Adrenal gland (tissue), 12 donors: Measurements from ENCODE around the gene TBRG4. TPM values are rescaled to one million over a fixed set of nuclear protein-coding genes. Genes with fewer than 3 reads are reported as not detected.
A peak's percentile ranks its signal among the peaks of the same experiment; 100 is the strongest.

Experiments used
- DNase-seq, 7 donors: peaks; one replicate each; pipeline ENCODE4 v3.0.0-alpha.2; 2019 to 2020
- H3K27ac ChIP-seq, 5 donors: fragments of 200-600 bp; sonication (generic) in 4 of 5; 1 replicate in 3 of 5; 2 replicates in 2 of 5; pipeline versions ENCODE4 v1.5.1 to v1.8.0; 2016 to 2020; ENCODE audit warnings: mild to moderate bottlenecking in 1 of 5
- H3K27me3 ChIP-seq: fragments of 200-600 bp; 2 replicates; pipeline ENCODE4 v1.8.0; 2021
- H3K36me3 ChIP-seq, 2 donors: fragments of 200-600 bp; replicated peaks in 1 of 2; 1 replicate in 1 of 2; 2 replicates in 1 of 2; pipeline versions ENCODE4 v1.5.1 to v1.8.0; 2018 to 2022
- H3K4me1 ChIP-seq, 2 donors: fragments of 200-600 bp; replicated peaks in 1 of 2; 1 replicate in 1 of 2; 2 replicates in 1 of 2; pipeline versions ENCODE4 v1.5.1 to v1.8.0; 2018 to 2021
- H3K4me3 ChIP-seq, 4 donors: fragments of 200-600 bp; sonication (generic) in 3 of 4; one replicate each; pipeline ENCODE4 v1.5.1; 2016 to 2018
- H3K9me3 ChIP-seq, 3 donors: fragments of 200-600 bp; sonication (generic) in 1 of 3; replicated peaks in 1 of 3; 1 replicate in 2 of 3; 2 replicates in 1 of 3; pipeline versions ENCODE4 v1.5.1 to v1.8.0; 2016 to 2021
- POLR2A ChIP-seq, 2 donors: fragments of 450-650 bp; IDR thresholded peaks; one replicate each; pipeline ENCODE4 v1.6.1; 2017; ENCODE audit warnings: antibody characterized with exemption in 2 of 2, mild to moderate bottlenecking in 2 of 2, moderate library complexity in 1 of 2
- WGBS, 4 donors: extraction: QIAGEN DNeasy Blood & Tissue Kit in 2 of 4; methylation state at CpG; one replicate each; pipeline versions ENCODE4 v1.1.5 to v1.1.7; 2013 to 2017; 5-methylcytosine and 5-hydroxymethylcytosine counted together
- intact Hi-C, 2 donors: fragments of 100-400 bp; cut with DNase I; formaldehyde crosslinking; loops; one replicate each; pipeline versions ENCODE4 v1.14.1 to v1.15.0; 2022 to 2023
- polyA plus RNA-seq, 3 donors: library from polyadenylated mRNA; stranded (reverse); fragments of 200-250 nt in 2 of 3; fragments of 350-450 nt in 1 of 3; fragmentation: Illumina TruSeq in 1 of 3; extraction: RNeasy Lipid Tissue Mini Kit (QIAGEN cat#74804) in 1 of 3; gene quantifications; one replicate each; pipeline ENCODE4 v1.2.3, GENCODE V29; 2013 to 2014
- total RNA-seq, 9 donors: library from RNA; depleted of rRNA in 4 of 9; stranded (reverse); fragments of >200 nt in 4 of 9; fragments of 120-200 nt in 1 of 9; fragmentation: NEBNext Ultra II Directional in 1 of 9; extraction: Animal tissue kit (Norgen Biotek cat#: 25700) in 1 of 9; gene quantifications; one replicate each; pipeline versions ENCODE4 v1.1.0 to v1.2.4, GENCODE V29; 2013 to 2023
- TF ChIP-seq, protein P1 (sequence below), 6 experiments: fragments of 450-650 bp in 4 of 6; fragments of 200-600 bp in 2 of 6; sonication (generic) in 1 of 6; IDR thresholded peaks; 1 replicate in 5 of 6; 2 replicates in 1 of 6; pipeline versions ENCODE4 v1.5.1 to v1.8.0; 2016 to 2021; ENCODE audit warnings: antibody characterized with exemption in 6 of 6, mild to moderate bottlenecking in 2 of 6, moderate library complexity in 1 of 6
- donor health status: healthy with polysubstance abuse.
- donor health status: Bipolar disorder and iron deficiency.
- donor health status: DM: yes; HTN: yes; CAD: no.
- donor health status: DM: no; HTN: no; CAD: no.
- donor health status: DM: no; HTN: no; CAD: no.
- donor health status: DM: yes; HTN: yes; CAD: no.

TBRG4 gene
- total and polyA plus RNA-seq, 12 donors, result 41.4 to 85.8 (median 58.0) TPM

DNA sequence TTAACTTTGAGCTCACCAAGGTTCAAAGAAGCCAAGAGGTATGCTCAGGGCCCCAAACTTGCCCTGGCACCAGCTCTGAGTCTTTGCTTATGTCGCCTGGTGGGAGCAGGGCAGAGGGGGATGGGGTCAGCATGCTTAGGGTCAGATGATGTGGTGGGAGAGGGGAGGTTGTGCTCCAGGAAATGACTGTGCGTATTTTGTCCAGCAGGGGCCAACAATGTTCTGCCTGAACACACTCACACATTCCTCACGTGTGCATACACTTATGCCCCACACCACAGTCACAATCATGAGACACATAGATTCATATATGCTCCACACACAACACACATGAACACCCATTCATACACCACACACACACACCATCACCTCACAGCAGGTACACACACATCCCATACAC lies 41.7 kb upstream of the TBRG4 start:
- intact Hi-C loops, result loop anchor here (10.0 kb wide), 2 partner anchors 502 to 712 kb away; no protein-coding TSS in a partner anchor
- H3K27ac ChIP-seq, result no peak overlapping the region
- H3K4me3 ChIP-seq, result no peak overlapping the region
- TF ChIP-seq, protein P1, sequence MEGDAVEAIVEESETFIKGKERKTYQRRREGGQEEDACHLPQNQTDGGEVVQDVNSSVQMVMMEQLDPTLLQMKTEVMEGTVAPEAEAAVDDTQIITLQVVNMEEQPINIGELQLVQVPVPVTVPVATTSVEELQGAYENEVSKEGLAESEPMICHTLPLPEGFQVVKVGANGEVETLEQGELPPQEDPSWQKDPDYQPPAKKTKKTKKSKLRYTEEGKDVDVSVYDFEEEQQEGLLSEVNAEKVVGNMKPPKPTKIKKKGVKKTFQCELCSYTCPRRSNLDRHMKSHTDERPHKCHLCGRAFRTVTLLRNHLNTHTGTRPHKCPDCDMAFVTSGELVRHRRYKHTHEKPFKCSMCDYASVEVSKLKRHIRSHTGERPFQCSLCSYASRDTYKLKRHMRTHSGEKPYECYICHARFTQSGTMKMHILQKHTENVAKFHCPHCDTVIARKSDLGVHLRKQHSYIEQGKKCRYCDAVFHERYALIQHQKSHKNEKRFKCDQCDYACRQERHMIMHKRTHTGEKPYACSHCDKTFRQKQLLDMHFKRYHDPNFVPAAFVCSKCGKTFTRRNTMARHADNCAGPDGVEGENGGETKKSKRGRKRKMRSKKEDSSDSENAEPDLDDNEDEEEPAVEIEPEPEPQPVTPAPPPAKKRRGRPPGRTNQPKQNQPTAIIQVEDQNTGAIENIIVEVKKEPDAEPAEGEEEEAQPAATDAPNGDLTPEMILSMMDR (IDR thresholded peaks at IDR 0.05), result no peak
- no peak for TF ChIP-seq POLR2A (IDR thresholded peaks at IDR 0.05)
- no peaks in the 10 kb centered on the region for H3K9me3 ChIP-seq
- H3K27me3 ChIP-seq, result peaks cover 7% of the 10 kb centered on the region
- H3K4me1 ChIP-seq, result no peaks in the 10 kb centered on the region
- DNase-seq, result peak in 1 of 7 donors; percentile 10
- no peaks in the 10 kb centered on the region for H3K36me3 ChIP-seq
- 39 to 58% (median 45%) methylated on average over 3 of the region's 3 CpGs for WGBS, 4 donors

GRCh38 chr7:45151967-45152366 lies 40.5 kb upstream of the TBRG4 start:
- peak in 1 of 7 donors; percentile 3 for DNase-seq
- TF ChIP-seq POLR2A (IDR thresholded peaks at IDR 0.05), result no peak
- TF ChIP-seq, protein P1 (IDR thresholded peaks at IDR 0.05), result no peak
- Histone ChIP-seq H3K4me1 (no peaks in the 10 kb centered on the region), H3K4me3 (no peak overlapping the region), H3K9me3 (no peaks in the 10 kb centered on the region), H3K27me3 (peaks cover 7% of the 10 kb centered on the region), H3K36me3 (no peaks in the 10 kb centered on the region), H3K27ac (no peak overlapping the region)
- intact Hi-C loops, result loop anchor here (10.0 kb wide), 2 partner anchors 503 to 713 kb away; no protein-coding TSS in a partner anchor
- 42 to 70% (median 53%) methylated on average over 3 of the region's 3 CpGs for WGBS, 4 donors

DNA sequence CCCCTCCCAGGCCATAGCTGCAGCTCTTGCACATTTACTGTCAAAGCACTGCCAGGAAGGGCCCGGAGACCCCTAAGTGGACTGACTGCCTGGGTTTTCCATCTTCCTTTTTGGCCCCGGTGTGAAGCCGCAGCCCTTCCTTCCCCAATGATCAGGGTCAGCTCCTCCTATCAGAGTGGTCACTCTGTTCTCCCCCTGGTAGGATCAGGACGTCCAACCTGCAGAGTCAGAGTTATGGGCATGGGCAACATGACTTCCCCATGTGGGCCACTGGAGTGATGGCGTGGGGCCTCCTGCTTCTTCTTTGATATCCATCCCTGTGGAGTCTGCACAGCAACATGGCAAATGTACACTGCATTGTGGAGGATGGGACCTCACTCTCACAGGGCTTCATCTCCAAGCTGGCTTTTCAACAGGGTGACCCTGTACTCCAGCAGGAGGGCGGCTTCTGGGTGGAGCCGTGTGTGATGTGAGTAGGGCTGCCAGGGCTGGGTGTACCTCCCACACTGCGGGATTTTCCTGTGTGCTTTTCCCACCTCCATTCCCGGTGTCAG lies 39.7 kb upstream of the TBRG4 start:
- TF ChIP-seq POLR2A (IDR thresholded peaks at IDR 0.05), result no peak
- TF ChIP-seq, protein P1 (IDR thresholded peaks at IDR 0.05), result no peak
- H3K27ac ChIP-seq, result no peak overlapping the region
- peaks cover 13% of the 10 kb centered on the region for H3K27me3 ChIP-seq
- DNase-seq, result peak in 1 of 7 donors; percentile 10
- intact Hi-C loops, result loop anchor here (10.0 kb wide), 2 partner anchors 504 to 714 kb away; no protein-coding TSS in a partner anchor
- H3K4me3 ChIP-seq, result no peak overlapping the region
- no peaks in the 10 kb centered on the region for H3K4me1 ChIP-seq
- 67 to 77% (median 72%) methylated on average over 8 to 9 of the region's 9 CpGs for WGBS, 4 donors
- no peaks in the 10 kb centered on the region for H3K9me3 ChIP-seq
- H3K36me3 ChIP-seq, result no peaks in the 10 kb centered on the region

- intact Hi-C loops, result loop anchor here (10.0 kb wide), 2 partner anchors 505 to 715 kb away; no protein-coding TSS in a partner anchor
- TF ChIP-seq POLR2A (IDR thresholded peaks at IDR 0.05), result no peak
- TF ChIP-seq, protein P1 (IDR thresholded peaks at IDR 0.05), result no peak
- Histone ChIP-seq H3K4me3 (no peak overlapping the region), H3K4me1 (no peaks in the 10 kb centered on the region), H3K27ac (no peak overlapping the region), H3K9me3 (no peaks in the 10 kb centered on the region), H3K27me3 (peaks cover 13% of the 10 kb centered on the region), H3K36me3 (no peaks in the 10 kb centered on the region)
- peak in 1 of 7 donors; percentile 3 for DNase-seq
- WGBS, 4 donors, result 78 to 87% (median 84%) methylated on average over 11 of the region's 11 CpGs
Measured at GRCh38 chr7:45150199-45150598, 38.7 kb upstream of the TBRG4 start.
